Tibial artery (tissue), 4 donors: ENCODE results near the gene TAC4.

Experiments
- DNase-seq, 2 donors: peaks; one replicate each; pipeline ENCODE4 v3.0.0-alpha.2; 2019
- H3K27ac ChIP-seq, 2 donors: fragments of 200-600 bp; sonication (generic) in 1 of 2; 1 replicate in 1 of 2; 2 replicates in 1 of 2; pipeline ENCODE4 v1.5.1; 2018 to 2019; ENCODE audit warnings: mild to moderate bottlenecking in 1 of 2
- H3K27me3 ChIP-seq, 2 donors: fragments of 200-600 bp; sonication (generic) in 1 of 2; one replicate each; pipeline versions ENCODE4 v1.5.1 to v1.6.0; 2016 to 2019
- H3K36me3 ChIP-seq, 3 donors: fragments of 200-600 bp; sonication (generic) in 2 of 3; one replicate each; pipeline ENCODE4 v1.5.1; 2016 to 2019; ENCODE audit warnings: mild to moderate bottlenecking in 2 of 3
- H3K4me1 ChIP-seq, 4 donors: fragments of 200-600 bp; sonication (generic) in 2 of 4; 1 replicate in 3 of 4; 2 replicates in 1 of 4; pipeline ENCODE4 v1.5.1; 2016 to 2019
- H3K4me3 ChIP-seq, 2 donors: fragments of 200-600 bp; sonication (generic) in 1 of 2; 1 replicate in 1 of 2; 2 replicates in 1 of 2; pipeline ENCODE4 v1.5.1; 2018 to 2019; ENCODE audit warnings: mild to moderate bottlenecking in 2 of 2
- H3K9me3 ChIP-seq, 3 donors: fragments of 200-600 bp; sonication (generic) in 1 of 3; one replicate each; pipeline ENCODE4 v1.5.1; 2016 to 2019
- CTCF ChIP-seq, 2 experiments: fragments of 200-600 bp in 1 of 2; fragments of 450-650 bp in 1 of 2; IDR thresholded peaks; one replicate each; pipeline ENCODE4 v1.5.1; 2017 to 2019; ENCODE audit warnings: antibody characterized with exemption in 2 of 2, mild to moderate bottlenecking in 1 of 2, moderate library complexity in 1 of 2
- intact Hi-C: fragments of 100-400 bp; cut with DNase I; formaldehyde crosslinking; loops from one replicate; pipeline ENCODE4 v1.15.0; 2023; ENCODE audit warnings: low total_unique reads

The TAC4 gene

GRCh38 chr17:49887744-49888360 is 40.0 kb upstream of the TAC4 start:
- no peak for TF ChIP-seq CTCF (IDR thresholded peaks at IDR 0.05)
- intact Hi-C loops, result no loop called here
- DNase-seq, result no peak
- Histone ChIP-seq H3K27ac (no peak overlapping the region), H3K4me3 (no peak overlapping the region), H3K9me3 (no peaks in the 10 kb centered on the region), H3K27me3 (peaks cover 0 to 48% of the 10 kb centered on the region in 2 donors), H3K36me3 (no peaks in the 10 kb centered on the region), H3K4me1 (peaks cover 0 to 8% (median 0%) of the 10 kb centered on the region in 4 donors)

GRCh38 chr17:49887086-49887743 is 39.3 kb upstream of the TAC4 start:
- no peak for DNase-seq
- Histone ChIP-seq H3K4me1 (peaks cover 0 to 8% (median 0%) of the 10 kb centered on the region in 4 donors), H3K4me3 (no peak overlapping the region), H3K27ac (no peak overlapping the region), H3K9me3 (no peaks in the 10 kb centered on the region), H3K27me3 (peaks cover 0 to 52% of the 10 kb centered on the region in 2 donors), H3K36me3 (no peaks in the 10 kb centered on the region)
- intact Hi-C loops, result no loop called here
- no peak for TF ChIP-seq CTCF (IDR thresholded peaks at IDR 0.05)

DNA sequence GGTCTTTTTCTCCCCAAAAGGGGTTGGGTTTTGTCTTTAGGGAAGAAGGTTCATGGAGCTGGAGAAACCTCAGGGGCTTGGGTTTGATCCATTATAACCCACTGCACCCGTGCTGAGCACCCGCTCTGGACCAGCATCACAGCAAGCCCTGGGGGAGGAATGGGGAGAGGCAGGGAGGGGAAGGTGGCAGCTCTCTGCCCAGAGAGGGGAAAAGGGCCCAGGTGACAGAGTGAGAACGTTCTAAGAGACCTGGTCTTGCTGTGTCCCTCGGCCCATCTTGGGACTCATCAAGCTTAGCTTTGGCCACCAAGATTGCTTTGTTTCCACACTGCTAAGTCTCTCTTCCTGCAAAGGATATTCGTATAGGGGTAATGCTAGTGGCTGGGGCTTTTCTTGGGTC is 38.2 kb upstream of the TAC4 start:
- H3K36me3 ChIP-seq, result no peaks in the 10 kb centered on the region
- intact Hi-C loops, result no loop called here
- TF ChIP-seq CTCF (IDR thresholded peaks at IDR 0.05), result no peak
- H3K27me3 ChIP-seq, result peaks cover 0 to 58% of the 10 kb centered on the region in 2 donors
- H3K9me3 ChIP-seq, result no peaks in the 10 kb centered on the region
- no peak overlapping the region for H3K4me3 ChIP-seq
- H3K27ac ChIP-seq, result no peak overlapping the region
- peaks cover 0 to 8% (median 0%) of the 10 kb centered on the region in 4 donors for H3K4me1 ChIP-seq
- DNase-seq, result no peak

GRCh38 chr17:49882434-49882833 is 34.6 kb upstream of the TAC4 start:
- Histone ChIP-seq H3K9me3 (no peaks in the 10 kb centered on the region), H3K4me3 (no peak overlapping the region), H3K27me3 (peaks cover 0 to 49% of the 10 kb centered on the region in 2 donors), H3K36me3 (no peaks in the 10 kb centered on the region), H3K27ac (no peak overlapping the region), H3K4me1 (peaks cover 0 to 9% (median 7%) of the 10 kb centered on the region in 4 donors)
- TF ChIP-seq CTCF (IDR thresholded peaks at IDR 0.05), result no peak
- no peak for DNase-seq
- intact Hi-C loops, result no loop called here

GRCh38 chr17:49881054-49881402 is 33.2 kb upstream of the TAC4 start:
- no peak for DNase-seq
- Histone ChIP-seq H3K4me1 (peaks cover 0 to 7% (median 7%) of the 10 kb centered on the region in 4 donors), H3K9me3 (no peaks in the 10 kb centered on the region), H3K27me3 (peaks cover 0 to 38% of the 10 kb centered on the region in 2 donors), H3K4me3 (no peak overlapping the region), H3K36me3 (no peaks in the 10 kb centered on the region), H3K27ac (no peak overlapping the region)
- no peak for TF ChIP-seq CTCF (IDR thresholded peaks at IDR 0.05)
- intact Hi-C loops, result loop anchor here (2.0 kb wide), 1 partner anchor 116 kb away; no protein-coding TSS in a partner anchor
